HT1080 (cell line): ENCODE results near the gene ITGB6. TPM values are rescaled to one million over a fixed set of nuclear protein-coding genes. Genes with fewer than 3 reads are reported as not detected.

Source experiments
- DNase-seq: peaks from one replicate; pipeline ENCODE4 v3.0.0-alpha.2; 2015; ENCODE audit warnings: low read depth
- polyA plus RNA-seq, 2 experiments: library from polyadenylated mRNA; depleted of rRNA; stranded (reverse); fragments of >200 nt; gene quantifications; 2 replicates each; pipeline ENCODE4 v1.2.3, GENCODE V29; 2015
- total RNA-seq: library from RNA; depleted of rRNA; stranded (reverse); fragments of >200 nt; shearing (Covaris generic); gene quantifications from 2 replicates; pipeline ENCODE4 v1.2.3, GENCODE V29; 2014; rRNA removed

Gene ITGB6, protein sequence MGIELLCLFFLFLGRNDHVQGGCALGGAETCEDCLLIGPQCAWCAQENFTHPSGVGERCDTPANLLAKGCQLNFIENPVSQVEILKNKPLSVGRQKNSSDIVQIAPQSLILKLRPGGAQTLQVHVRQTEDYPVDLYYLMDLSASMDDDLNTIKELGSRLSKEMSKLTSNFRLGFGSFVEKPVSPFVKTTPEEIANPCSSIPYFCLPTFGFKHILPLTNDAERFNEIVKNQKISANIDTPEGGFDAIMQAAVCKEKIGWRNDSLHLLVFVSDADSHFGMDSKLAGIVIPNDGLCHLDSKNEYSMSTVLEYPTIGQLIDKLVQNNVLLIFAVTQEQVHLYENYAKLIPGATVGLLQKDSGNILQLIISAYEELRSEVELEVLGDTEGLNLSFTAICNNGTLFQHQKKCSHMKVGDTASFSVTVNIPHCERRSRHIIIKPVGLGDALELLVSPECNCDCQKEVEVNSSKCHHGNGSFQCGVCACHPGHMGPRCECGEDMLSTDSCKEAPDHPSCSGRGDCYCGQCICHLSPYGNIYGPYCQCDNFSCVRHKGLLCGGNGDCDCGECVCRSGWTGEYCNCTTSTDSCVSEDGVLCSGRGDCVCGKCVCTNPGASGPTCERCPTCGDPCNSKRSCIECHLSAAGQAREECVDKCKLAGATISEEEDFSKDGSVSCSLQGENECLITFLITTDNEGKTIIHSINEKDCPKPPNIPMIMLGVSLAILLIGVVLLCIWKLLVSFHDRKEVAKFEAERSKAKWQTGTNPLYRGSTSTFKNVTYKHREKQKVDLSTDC
- 0.05 and 0.33 TPM in 2 replicates for total RNA-seq
- polyA plus RNA-seq (2015; cell fraction: cytosol; rRNA removed), result 0.16 and 0.24 TPM in 2 replicates
- 0.30 and 0.42 TPM in 2 replicates for polyA plus RNA-seq (2015; cell fraction: nucleus; rRNA removed)

DNA sequence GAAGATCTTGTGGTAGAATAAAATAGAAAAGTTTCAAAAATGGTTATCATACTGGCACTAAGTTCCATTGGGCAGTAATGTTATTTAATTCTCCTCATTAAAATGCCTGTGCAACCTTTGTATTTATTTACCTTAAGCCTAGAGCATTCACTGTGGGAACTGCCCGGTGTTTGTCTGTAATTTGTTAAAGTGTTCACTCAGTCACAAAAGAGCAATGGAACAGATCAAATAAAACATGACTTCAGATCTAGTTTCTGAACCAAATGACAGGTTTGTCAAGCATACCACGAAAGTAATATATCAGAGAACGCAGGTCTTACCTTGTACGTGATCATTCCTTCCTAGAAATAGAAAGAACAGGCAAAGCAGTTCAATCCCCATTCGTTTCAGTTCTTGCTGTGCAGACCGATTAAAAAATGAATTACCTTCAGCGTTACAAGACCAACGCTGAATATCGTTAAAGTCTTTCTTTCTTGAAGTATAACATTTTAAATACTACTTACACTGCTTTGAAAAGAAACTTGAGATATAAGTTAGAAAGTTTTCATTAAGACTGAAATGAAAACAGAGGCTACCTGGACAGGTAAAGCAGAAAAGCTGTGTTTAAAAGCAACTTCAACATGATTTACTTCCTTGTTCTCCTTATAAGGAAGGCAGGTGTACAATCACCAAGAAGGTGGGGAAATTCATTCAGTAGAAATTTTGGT lies at the start of gene ITGB6:
Gene ITGB6, minus strand, starts transcription at position 590 of the 707 bp plus-strand sequence. Its CDS starts 209 bp downstream, at position 381.
- no peak for DNase-seq

- no peak for DNase-seq
These were observed 47.4 kb upstream of the ITGB6 start for GRCh38 chr2:160247296-160248035.

DNA sequence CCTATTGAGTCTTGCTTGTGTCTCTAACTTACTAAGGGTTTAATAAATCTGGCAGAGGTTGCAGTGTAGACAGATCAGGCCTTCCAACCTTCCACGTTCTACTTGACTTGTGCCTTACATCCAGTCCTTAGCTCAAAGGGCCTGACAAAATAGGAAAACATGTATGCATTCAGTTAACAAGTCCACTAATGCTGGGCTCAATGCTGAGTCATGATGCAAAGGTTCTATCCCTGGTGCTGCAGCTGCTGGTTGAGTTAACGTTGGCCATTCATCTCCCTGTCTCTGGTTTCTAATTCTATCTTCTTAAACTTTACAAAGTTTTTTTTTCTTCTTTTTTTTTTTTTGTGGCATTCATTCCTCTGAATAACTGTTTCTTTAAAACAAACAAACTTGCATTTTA lies 46.3 kb upstream of the ITGB6 start:
- DNase-seq, result no peak

- no peak for DNase-seq
These were observed 45.6 kb upstream of the ITGB6 start for GRCh38 chr2:160245614-160246155.

DNA sequence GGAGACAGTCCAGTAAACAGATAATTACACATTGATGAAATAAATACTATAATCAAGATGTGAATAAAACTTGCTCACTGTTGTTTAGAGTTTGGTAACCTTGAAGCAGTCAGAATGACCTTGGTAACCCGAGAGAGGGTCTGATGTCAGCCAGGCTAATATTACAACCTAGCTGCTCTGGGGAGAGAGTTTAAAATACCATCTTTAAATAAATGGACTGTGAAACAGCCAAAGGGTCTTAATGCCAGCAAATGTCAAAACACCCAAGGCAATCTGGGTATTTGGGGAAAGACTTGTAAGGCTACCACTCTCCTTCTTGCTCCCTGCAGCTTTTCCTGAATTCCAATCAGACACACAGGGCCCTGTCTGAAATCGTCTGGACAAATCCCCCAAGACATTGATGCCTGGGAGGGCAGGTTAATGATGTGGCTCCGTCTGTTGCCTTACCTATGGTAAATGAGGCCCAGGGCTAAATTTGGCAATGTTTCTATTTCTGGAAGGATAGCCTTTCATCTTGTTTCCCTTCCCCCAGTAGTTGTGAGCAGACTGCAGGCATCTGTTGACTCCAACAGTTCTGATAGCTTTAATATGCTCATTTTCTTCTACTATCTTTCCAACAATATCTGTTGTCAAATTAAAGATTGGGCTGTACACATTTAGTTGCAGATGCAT lies 43.0 kb upstream of the ITGB6 start:
- DNase-seq, result no peak

- DNase-seq, result peak; percentile 90
These were observed 41.4 kb upstream of the ITGB6 start for GRCh38 chr2:160241251-160242137.

GRCh38 chr2:160239436-160239835 lies 39.4 kb upstream of the ITGB6 start:
- no peak for DNase-seq

DNA sequence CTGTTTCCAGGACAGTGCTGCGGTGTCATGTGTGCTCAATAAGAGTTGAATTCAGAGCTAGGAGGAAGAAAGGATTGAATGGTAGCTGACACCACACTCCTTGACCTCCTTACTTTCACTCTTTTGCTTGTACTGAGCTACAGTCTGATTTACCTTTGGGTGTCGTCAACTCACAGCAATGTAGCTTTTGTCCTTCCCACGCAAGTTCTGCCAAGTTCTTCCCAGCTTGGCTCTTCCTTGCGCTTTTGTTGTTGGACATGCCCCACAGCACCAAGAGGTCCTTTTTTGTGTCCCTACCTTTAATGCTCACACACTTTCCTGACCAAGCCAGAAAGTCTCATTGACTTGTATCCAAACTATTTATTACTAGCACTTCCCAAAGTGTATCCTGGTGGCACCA lies 38.3 kb upstream of the ITGB6 start:
- no peak for DNase-seq

- no peak for DNase-seq
These were observed 32.9 kb upstream of the ITGB6 start for GRCh38 chr2:160232905-160233475.

GRCh38 chr2:160229591-160229990 lies 29.5 kb upstream of the ITGB6 start:
- peak; percentile 59 for DNase-seq

DNA sequence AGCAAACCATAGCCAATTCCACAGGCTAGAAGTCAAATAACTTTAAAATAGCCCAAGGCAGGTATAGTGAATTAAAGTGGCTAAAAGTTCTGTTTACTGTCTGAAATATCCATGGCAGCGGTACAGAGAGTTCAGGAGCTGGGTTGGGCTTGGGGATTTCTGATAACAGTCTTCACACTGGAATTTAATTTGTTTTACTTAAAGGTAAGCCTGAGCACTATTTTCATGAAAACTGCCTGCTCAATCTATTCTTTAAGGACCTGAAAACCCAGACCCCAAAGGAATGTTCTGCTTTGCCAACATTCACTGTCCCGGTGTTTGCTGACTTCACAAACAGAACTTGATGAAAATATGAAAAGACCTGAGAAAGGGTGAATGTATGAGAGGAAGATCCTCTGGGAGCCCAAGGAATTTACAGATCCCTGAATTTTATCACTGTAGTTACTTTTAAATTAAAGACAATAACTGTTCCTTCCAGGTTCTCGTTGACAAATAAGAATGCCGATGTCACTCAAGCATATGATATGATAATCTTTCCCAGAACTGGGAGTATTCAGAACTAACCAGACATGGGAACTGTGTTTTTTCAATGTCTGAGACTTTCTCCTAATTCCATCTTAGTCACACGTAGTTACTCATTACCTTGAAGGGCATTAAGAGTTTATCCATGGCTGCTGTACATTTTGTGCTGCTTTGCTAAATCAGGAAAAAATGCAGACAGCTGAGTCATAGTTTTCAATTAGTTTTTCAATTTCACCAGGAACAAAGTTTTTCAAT lies 28.3 kb upstream of the ITGB6 start:
- DNase-seq, result peak; percentile 83

GRCh38 chr2:160227293-160227915 lies 27.3 kb upstream of the ITGB6 start:
- peak; percentile 86 for DNase-seq

- DNase-seq, result no peak
These were observed 26.3 kb upstream of the ITGB6 start for GRCh38 chr2:160226367-160226766.

- no peak for DNase-seq
These were observed 25.6 kb upstream of the ITGB6 start for GRCh38 chr2:160225722-160226121.

GRCh38 chr2:160224507-160224906 lies 24.4 kb upstream of the ITGB6 start:
- DNase-seq, result no peak

- peak; percentile 96 for DNase-seq
These were observed 24.0 kb upstream of the ITGB6 start for GRCh38 chr2:160224060-160224459.

DNA sequence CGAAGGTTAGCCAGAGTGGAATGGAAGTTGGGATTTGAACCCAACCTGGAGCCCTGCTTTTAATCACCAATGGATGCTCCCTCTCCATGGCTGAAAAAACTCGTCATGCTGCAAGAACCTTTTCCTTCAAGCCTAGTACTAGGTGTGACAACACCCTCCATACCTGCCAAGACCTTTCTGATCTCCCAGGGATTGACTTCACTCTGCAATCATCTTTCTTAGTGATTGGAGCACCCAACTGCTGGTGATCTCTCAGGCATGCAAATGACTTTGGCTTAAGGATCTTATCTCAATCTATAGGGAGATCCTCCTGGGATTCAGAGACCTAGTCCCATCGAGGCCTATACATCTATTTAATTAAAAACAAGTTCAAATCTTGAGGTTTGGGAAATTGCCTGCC lies 23.5 kb upstream of the ITGB6 start:
- no peak for DNase-seq
